ENCODE results near the gene NF1. TPM values are rescaled to one million over a fixed set of nuclear protein-coding genes. Genes with fewer than 3 reads are reported as not detected.

The NF1 gene
- total RNA-seq, 2 donors from 2014 or later, result 38.5 to 49.1 TPM

DNA sequence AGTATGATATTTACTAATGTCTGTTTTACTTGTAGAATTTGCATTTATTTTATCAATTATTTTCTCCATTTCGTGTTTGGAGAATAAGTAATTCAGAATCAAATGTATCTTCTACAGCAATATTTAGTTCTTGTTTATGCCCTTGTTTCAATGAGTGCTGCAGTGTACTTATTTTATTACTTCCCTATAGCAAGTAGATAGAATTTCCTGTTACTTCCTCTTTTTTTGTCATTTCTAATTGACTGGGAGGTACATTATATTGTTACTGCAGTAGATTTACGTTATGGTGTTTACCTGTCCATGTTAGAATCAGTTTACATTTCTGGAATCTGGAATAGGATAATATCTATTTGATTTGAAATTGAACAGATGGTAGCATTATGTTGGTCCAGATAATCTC, 131.1 kb downstream of the NF1 start:
- H3K4me1 ChIP-seq, result no peaks in the 10 kb centered on the region
- H3K9ac ChIP-seq (ENCODE audit: low read depth in 2 of 2, low read length in 2 of 2), result no peak overlapping the region
- no peak overlapping the region for H3K27ac ChIP-seq
- no peak for TF ChIP-seq CTCF (IDR thresholded peaks at IDR 0.05)
- intact Hi-C loops (cut with DNase I), result no loop called here
- no peak for DNase-seq
- H3K9me3 ChIP-seq, result no peaks in the 10 kb centered on the region
- no peaks in the 10 kb centered on the region for H3K27me3 ChIP-seq
- no peak overlapping the region for H3K4me3 ChIP-seq
- H3K36me3 ChIP-seq, result no peaks in the 10 kb centered on the region

DNA sequence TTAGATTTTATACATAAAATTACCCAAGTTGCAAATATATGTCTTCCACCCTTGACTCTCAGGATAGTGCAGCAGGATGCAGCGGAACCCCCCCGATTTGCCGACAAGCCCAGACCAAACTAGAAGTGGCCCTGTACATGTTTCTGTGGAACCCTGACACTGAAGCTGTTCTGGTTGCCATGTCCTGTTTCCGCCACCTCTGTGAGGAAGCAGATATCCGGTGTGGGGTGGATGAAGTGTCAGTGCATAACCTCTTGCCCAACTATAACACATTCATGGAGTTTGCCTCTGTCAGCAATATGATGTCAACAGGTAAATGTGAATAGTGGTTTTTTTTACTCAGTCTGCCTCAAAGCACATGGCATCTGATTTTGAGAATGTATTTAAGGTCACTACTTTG, 131.6 kb downstream of the NF1 start:
- Histone ChIP-seq H3K9ac (ENCODE audit: low read depth in 2 of 2, low read length in 2 of 2) (no peak overlapping the region), H3K9me3 (no peaks in the 10 kb centered on the region), H3K4me1 (no peaks in the 10 kb centered on the region), H3K27me3 (no peaks in the 10 kb centered on the region), H3K27ac (no peak overlapping the region), H3K36me3 (no peaks in the 10 kb centered on the region), H3K4me3 (no peak overlapping the region)
- no peak for TF ChIP-seq CTCF (IDR thresholded peaks at IDR 0.05)
- intact Hi-C loops (cut with DNase I), result no loop called here
- DNase-seq, result no peak

DNA sequence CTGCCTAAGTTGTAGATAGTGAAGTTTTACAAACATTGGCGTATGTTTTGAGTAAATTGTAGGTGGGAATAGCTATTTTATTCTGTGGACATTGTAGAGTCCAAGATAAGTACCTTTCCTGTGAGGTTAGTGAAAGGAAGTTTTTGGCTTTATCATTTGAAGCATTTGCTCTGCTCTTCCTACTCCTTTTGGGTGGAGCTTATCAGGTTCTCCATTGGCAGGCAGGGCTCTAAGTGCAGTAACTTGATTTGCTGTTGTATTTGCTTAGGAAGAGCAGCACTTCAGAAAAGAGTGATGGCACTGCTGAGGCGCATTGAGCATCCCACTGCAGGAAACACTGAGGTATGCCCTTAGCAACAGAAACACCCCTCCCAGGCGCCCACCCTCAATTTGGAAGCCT, 132.2 kb downstream of the NF1 start:
- no peak for TF ChIP-seq CTCF (IDR thresholded peaks at IDR 0.05)
- no peak overlapping the region for H3K9ac ChIP-seq (ENCODE audit: low read depth in 2 of 2, low read length in 2 of 2)
- no peaks in the 10 kb centered on the region for H3K9me3 ChIP-seq
- no peaks in the 10 kb centered on the region for H3K4me1 ChIP-seq
- H3K27ac ChIP-seq, result no peak overlapping the region
- H3K36me3 ChIP-seq, result no peaks in the 10 kb centered on the region
- DNase-seq, result no peak
- H3K27me3 ChIP-seq, result no peaks in the 10 kb centered on the region
- H3K4me3 ChIP-seq, result no peak overlapping the region
- intact Hi-C loops (cut with DNase I), result no loop called here

DNA sequence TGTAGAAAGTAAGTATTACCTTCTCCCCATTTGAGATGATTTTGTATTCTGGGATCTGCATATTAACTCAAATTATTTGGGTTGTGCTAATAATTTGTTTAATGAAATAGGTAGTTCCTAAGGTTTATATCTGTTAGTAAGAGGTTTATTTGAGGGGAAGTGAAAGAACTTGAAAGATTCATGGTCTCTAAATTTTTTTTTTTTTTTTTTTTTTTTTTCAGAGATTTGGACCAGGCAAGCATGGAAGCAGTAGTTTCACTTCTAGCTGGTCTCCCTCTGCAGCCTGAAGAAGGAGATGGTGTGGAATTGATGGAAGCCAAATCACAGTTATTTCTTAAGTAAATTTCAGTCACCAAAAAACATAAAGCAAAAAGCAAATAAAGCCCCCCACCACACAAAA, 137.1 kb downstream of the NF1 start:
- no peak overlapping the region for H3K27ac ChIP-seq
- no peak for TF ChIP-seq CTCF (IDR thresholded peaks at IDR 0.05)
- H3K4me3 ChIP-seq, result no peak overlapping the region
- peaks cover 7% of the 10 kb centered on the region for H3K36me3 ChIP-seq
- no peaks in the 10 kb centered on the region for H3K4me1 ChIP-seq
- no peak for DNase-seq
- intact Hi-C loops (cut with DNase I), result no loop called here
- H3K9me3 ChIP-seq, result no peaks in the 10 kb centered on the region
- H3K27me3 ChIP-seq, result no peaks in the 10 kb centered on the region
- H3K9ac ChIP-seq (ENCODE audit: low read depth in 2 of 2, low read length in 2 of 2), result no peak overlapping the region

DNA sequence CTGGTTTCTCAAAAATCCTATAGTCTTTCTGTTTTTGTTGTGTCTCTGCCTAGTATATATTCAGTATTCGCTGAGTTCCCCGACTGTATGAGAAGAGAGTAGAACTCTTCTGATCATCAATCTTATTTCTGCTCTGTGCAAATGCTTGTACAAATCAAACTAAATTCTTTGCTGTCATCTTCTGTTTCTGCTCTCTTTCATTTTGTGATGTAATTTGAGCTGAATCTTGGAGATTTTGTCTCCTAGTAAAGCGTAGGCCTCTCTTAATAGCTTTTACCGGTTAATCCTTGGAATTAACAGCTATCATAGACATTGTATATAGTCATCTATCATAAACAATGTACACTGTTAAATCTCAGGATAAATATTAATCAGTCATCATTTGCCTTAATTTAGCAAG, 140.3 kb downstream of the NF1 start:
- TF ChIP-seq CTCF (IDR thresholded peaks at IDR 0.05), result no peak
- peaks cover 7% of the 10 kb centered on the region for H3K36me3 ChIP-seq
- no peaks in the 10 kb centered on the region for H3K4me1 ChIP-seq
- H3K27me3 ChIP-seq, result no peaks in the 10 kb centered on the region
- no peak overlapping the region for H3K9ac ChIP-seq (ENCODE audit: low read depth in 2 of 2, low read length in 2 of 2)
- intact Hi-C loops (cut with DNase I), result no loop called here
- H3K9me3 ChIP-seq, result no peaks in the 10 kb centered on the region
- DNase-seq, result no peak
- no peak overlapping the region for H3K27ac ChIP-seq
- no peak overlapping the region for H3K4me3 ChIP-seq

- intact Hi-C loops (cut with DNase I), result no loop called here
- H3K27me3 ChIP-seq, result no peaks in the 10 kb centered on the region
- peaks cover 7% of the 10 kb centered on the region for H3K36me3 ChIP-seq
- no peak for TF ChIP-seq CTCF (IDR thresholded peaks at IDR 0.05)
- H3K9ac ChIP-seq (ENCODE audit: low read depth in 2 of 2, low read length in 2 of 2), result no peak overlapping the region
- H3K9me3 ChIP-seq, result no peaks in the 10 kb centered on the region
- H3K4me3 ChIP-seq, result no peak overlapping the region
- H3K4me1 ChIP-seq, result no peaks in the 10 kb centered on the region
- no peak for DNase-seq
- no peak overlapping the region for H3K27ac ChIP-seq
Observed at GRCh38 chr17:31236137-31236536, 141.4 kb downstream of the NF1 start.

All from colonic mucosa (tissue), 4 donors.